ENCODE data around the gene RPL5. TPM values are rescaled to one million over a fixed set of nuclear protein-coding genes. Genes with fewer than 3 reads are reported as not detected.

Gene RPL5
- total and polyA plus RNA-seq, 2 of the 8 experiments (the other 6 are each of a cell fraction or from before 2014, with no cell fraction given), result 1,506 to 2,034 TPM

GRCh38 chr1:92784639-92785500, 47.0 kb upstream of the RPL5 start, which contains the start of gene EVI5 (continued):
- TF ChIP-seq KDM4A (IDR thresholded peaks at IDR 0.05; ENCODE audit: low read depth, low read length, severe bottlenecking) (peak; percentile 74), CBX8 (IDR thresholded peaks at IDR 0.05; ENCODE audit: borderline replicate concordance, low read depth, low read length) (no peak), NANOG (IDR thresholded peaks at IDR 0.05; ENCODE audit: insufficient read depth, low read depth, low read length, poor library complexity, severe bottlenecking) (no peak), KDM1A (IDR thresholded peaks at IDR 0.05; ENCODE audit: borderline replicate concordance, low read length) (no peak), ASH2L (IDR thresholded peaks at IDR 0.05; ENCODE audit: low read length) (peak; percentile 96), GTF2F1 (IDR thresholded peaks at IDR 0.05; ENCODE audit: borderline replicate concordance, low read depth, low read length) (peak; percentile 24; the same call in 1 of the 2 replicates), SUZ12 (IDR thresholded peaks at IDR 0.05; ENCODE audit: low read length) (no peak), HDAC2 (IDR thresholded peaks at IDR 0.05; ENCODE audit: borderline replicate concordance in 1 of 2, low read depth in 2 of 2, low read length in 2 of 2) (peak in 1 of 2 experiments; percentile 91; a peak in 2 of 4 replicates), EP300 (IDR thresholded peaks at IDR 0.05; ENCODE audit: borderline replicate concordance in 1 of 2, low read depth in 2 of 2, low read length in 2 of 2) (no peak), HDAC6 (IDR thresholded peaks at IDR 0.05; ENCODE audit: low read depth, low read length) (no peak), SIX5 (IDR thresholded peaks at IDR 0.05; ENCODE audit: low read depth, low read length) (no peak), BCL11A (IDR thresholded peaks at IDR 0.05; ENCODE audit: low read depth in 2 of 2, low read length in 2 of 2) (no peak), MAX (IDR thresholded peaks at IDR 0.05) (peak; percentile 100), CBX5 (IDR thresholded peaks at IDR 0.05; ENCODE audit: low read depth, low read length) (no peak), ATF2 (IDR thresholded peaks at IDR 0.05; ENCODE audit: low read length) (peak; percentile 28; the same call in 1 of the 2 replicates), POLR2A (IDR thresholded peaks at IDR 0.05; ENCODE audit: control extremely low read depth in 1 of 2, low read depth in 2 of 2, low read length in 2 of 2) (peak; percentile 53 to 70), SIRT6 (IDR thresholded peaks at IDR 0.05; ENCODE audit: low read length) (no peak), KDM5A (IDR thresholded peaks at IDR 0.05; ENCODE audit: low read length) (no peak), BRCA1 (IDR thresholded peaks at IDR 0.05; ENCODE audit: low read depth, low read length) (no peak), SP1 (IDR thresholded peaks at IDR 0.05; ENCODE audit: low read depth, low read length) (peak; percentile 41; the same call in 1 of the 2 replicates), RAD21 (IDR thresholded peaks at IDR 0.05 in 1 of 2, conservative IDR thresholded peaks at IDR 0.05 in 1 of 2; ENCODE audit: low read depth in 2 of 2, low read length in 2 of 2) (no peak), SP2 (IDR thresholded peaks at IDR 0.05; ENCODE audit: low read length) (no peak)
